ENCODE data around the gene RBCK1.

RBCK1 gene

GRCh38 chr20:400454-401275 lies 7.4 kb upstream of the RBCK1 start:
- no peak for DNase-seq

DNA sequence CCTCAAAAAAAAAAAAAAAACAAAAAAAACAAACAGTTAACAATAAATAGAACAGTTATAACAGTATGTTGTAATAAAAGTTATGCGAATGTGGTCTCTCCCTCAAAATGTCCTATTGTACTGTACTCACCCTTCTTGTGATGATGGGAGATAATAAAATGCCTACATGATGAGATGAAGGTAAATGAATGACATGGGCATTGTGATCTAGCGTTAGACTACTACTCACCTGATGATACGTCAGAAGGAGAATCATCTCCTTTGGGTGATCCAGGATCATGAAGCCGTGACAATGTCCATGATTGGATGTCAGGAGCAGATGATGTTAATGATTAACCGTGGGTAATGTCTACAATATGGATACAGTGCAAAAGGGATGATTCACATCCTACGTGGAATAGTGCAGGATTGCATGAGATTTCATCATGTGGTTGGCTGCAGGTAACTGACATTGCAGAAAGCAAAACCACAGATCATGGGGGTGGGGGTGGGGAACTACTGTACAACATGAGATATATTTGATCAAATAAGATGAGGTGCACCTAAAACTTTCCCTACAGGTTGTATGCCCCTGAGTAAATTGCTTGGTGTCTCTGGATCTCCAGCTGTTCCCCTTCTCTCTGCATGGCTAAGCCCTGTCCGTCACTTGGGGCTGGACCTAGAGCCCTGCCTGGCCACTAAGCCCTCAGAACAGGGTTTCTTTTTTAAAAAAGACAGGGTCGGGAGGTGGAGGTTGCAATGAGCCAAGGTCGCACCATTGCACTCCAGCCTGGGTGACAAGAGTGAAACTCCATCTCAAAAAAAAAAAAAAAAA lies 6.2 kb upstream of the RBCK1 start:
- no peak for DNase-seq

DNA sequence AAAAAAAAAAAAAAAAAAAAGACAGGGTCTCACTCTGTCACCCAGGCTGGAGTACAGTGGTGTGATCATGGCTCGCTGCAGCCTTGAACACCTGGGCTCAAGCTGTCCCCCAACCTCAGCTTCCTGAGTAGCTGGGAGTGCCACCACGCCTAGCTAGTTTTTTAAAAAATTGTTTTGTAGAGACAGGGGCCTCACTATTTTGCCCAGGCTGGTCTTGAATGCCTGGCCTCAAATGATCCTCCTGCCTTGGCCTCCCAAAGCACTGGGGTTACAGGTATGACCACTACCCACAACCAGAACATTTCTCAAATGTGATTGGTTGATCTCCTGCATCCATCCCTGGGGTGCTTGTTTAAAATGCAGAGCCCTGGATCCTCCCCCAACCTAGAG lies 5.6 kb upstream of the RBCK1 start:
- no peak for DNase-seq

- no peak for DNase-seq
Measured at GRCh38 chr20:402898-403581, 5.1 kb upstream of the RBCK1 start.

DNA sequence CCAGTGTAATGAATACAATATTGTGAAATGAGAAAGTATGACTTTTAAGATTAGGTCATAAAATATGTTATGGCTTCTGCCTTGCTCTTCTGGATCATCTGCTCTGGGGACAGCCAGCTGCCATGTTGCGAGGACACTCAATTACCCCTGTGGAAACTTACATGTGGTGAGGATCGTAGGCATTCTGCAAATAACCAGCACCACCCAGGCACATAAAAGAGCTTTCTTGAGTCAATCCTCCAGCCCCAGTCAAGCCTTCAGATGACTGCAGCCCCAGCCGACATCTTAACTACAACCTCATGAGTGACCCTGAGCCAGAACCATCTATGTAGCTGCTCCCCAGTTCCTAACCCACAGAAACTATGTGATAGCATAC lies 4.5 kb upstream of the RBCK1 start:
- no peak for DNase-seq

DNA sequence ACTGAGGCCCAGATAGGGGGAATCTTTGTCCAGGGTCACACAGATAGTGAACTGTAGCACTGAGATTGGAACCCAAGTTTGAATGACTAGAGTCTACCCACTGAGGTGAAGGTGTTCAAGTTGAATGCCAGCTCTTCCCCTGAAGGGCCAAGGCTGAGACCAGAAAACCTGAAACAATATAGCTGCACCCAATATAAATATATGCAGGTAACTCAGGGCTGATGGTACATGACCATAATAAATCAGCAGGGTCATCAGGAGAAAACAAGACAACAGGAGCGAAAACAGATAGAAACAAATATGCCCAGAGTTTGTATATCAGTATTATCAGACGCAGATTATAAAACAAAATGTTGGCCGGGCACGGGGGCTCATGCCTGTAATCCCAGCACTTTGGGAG lies 4.0 kb upstream of the RBCK1 start:
- no peak for DNase-seq

- no peak for DNase-seq
Measured at GRCh38 chr20:406200-407132, 1.6 kb upstream of the RBCK1 start.

DNA sequence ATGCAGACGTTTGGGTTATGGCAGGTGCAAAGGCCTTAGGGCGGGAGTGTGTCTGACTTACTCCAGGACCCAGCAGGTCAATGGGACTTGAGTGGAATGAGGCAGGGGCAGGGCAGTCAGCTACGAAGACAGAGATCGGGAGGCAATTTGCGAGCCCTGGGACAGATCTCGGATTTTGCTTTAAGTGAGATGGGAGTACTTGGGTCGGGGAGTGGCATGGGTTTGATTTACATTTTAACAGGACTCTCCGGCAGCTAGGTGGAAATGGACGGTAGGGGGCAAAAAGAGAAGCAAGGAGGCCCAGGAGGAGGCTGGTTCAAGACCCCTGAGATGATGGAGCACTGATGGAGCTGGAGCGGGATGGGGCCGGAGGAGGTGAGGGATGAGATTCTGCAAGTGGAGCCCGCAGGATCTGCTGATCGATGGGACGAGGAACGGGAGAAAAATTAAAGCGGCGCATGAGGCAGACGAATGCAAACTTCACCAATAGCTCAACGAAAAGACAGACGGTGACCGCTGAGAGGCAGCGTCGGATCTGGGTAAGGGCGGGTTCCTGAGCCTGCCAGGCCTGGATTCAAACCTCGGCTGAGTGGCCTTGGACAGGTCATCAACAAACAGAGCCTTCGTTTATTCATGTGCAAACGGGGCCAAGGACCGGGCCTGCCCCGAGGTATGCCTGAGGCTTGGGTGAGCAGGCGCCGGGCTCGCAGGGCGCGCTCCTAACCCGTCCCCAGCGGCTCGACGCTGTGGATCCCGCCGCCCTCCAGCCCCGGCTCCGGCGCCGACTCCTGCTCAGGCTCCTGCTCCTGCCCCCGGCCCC lies 756 bp upstream of the RBCK1 start:
- peak; percentile 70 for DNase-seq

- no peak for DNase-seq
Measured at GRCh38 chr20:408843-409696, 971 bp downstream of the RBCK1 start.

GRCh38 chr20:409697-410559 lies 1.8 kb downstream of the RBCK1 start:
- DNase-seq: no peak

DNA sequence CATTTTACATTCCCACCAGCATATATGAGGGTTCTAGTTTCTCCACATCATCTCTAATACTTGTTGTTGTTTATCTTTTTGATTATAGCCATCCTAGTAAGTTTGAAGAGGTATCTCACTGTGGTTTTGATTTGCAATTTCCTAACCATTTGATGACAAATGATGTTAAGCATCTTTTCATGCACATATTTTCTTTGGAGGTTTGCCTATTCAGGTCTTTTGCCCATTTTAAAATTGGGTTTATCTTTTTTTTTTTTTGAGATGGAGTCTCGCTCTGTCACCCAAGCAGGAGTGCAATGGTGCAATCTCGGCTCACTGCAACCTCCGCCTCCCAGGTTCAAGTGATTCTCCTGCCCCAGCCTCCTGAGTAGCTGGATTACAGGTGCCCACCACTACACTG lies 4.0 kb downstream of the RBCK1 start:
- DNase-seq: no peak

- no peak for DNase-seq
Measured at GRCh38 chr20:414161-414560, 6.1 kb downstream of the RBCK1 start.

DNA sequence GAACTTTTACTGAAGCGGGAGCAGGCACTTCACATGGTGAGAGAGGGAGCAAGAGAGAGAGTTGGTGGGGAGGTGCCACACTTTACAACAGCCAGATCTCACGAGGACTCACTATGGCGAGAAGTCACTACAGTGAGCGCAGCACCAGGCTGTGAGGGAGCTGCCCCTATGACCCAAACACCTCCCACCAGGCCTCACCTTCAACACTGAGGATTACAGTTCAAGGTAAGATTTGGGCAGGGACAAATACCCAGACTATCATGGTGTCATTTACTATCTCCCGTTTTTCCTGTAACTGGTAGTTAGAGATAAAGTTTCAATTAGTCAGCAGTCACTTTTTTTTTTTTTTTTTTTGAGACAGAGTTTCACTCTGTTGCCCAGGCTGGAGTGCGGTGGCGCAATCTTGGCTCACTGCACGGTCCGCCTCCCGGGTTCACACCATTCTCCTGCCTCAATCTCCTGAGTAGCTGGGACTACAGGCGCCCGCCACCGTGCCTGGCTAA lies 7.8 kb downstream of the RBCK1 start:
- no peak for DNase-seq

GRCh38 chr20:416950-417800 lies 9.1 kb downstream of the RBCK1 start:
- DNase-seq: no peak

GRCh38 chr20:417801-418342 lies 9.8 kb downstream of the RBCK1 start:
- no peak for DNase-seq

- no peak for DNase-seq
Measured at GRCh38 chr20:418858-419365, 10.8 kb downstream of the RBCK1 start.

DNA sequence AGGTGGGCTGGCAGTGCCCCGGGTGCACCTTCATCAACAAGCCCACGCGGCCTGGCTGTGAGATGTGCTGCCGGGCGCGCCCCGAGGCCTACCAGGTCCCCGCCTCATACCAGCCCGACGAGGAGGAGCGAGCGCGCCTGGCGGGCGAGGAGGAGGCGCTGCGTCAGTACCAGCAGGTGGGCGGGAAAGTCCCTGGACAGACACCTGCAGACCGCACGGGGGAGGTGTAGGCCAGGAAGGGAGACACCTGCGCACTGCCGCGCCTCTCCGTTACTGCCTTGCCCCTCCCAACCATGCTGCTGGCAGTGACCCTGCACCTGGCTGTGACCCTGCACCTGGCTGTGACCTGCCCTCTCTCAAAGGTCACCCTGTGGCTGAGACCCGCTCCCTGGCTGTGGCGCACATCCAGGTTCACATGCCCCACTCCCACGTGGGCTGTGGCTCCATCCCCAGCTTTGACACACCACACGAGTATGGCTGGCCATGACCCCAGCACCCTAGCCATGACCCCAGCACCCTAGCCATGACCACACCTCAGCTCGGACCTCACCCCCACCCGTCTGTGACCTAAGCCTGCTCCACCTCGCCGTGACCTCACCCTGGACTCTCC lies 11.6 kb downstream of the RBCK1 start:
- DNase-seq: no peak
